ENCODE data around the gene NELFA. TPM values are rescaled to one million over a fixed set of nuclear protein-coding genes. Genes with fewer than 3 reads are reported as not detected.

The NELFA gene
- total and polyA plus RNA-seq, 2 donors (not counting 1 experiment from before 2014, with no cell fraction given) = 7.4 to 15.2 TPM

GRCh38 chr4:2044119-2044485, 35.3 kb upstream of the NELFA start:
- H2AFZ ChIP-seq (ENCODE audit: low read length) = no peak overlapping the region
- no peaks in the 10 kb centered on the region for H3K36me3 ChIP-seq (ENCODE audit: control insufficient read depth, insufficient read depth, low read length)
- no peak overlapping the region for H3K27ac ChIP-seq (ENCODE audit: insufficient read depth, low read length)
- no peak for DNase-seq (ENCODE audit: low read depth in 2 of 2)
- no peak overlapping the region for H3K4me2 ChIP-seq (ENCODE audit: extremely low read depth, insufficient read depth, low read length)
- H3K79me2 ChIP-seq (ENCODE audit: control insufficient read depth, insufficient read depth, low read length) = no peaks in the 10 kb centered on the region
- H4K20me1 ChIP-seq (ENCODE audit: control insufficient read depth, extremely low read depth, insufficient read depth, low read length) = no peaks in the 10 kb centered on the region
- peaks cover 2% of the 10 kb centered on the region for H3K4me1 ChIP-seq (ENCODE audit: control insufficient read depth, extremely low read depth, insufficient read depth, low read length)
- H3K27me3 ChIP-seq (ENCODE audit: control insufficient read depth, insufficient read depth, low read length) = peaks cover 7% of the 10 kb centered on the region
- TF ChIP-seq CTCF (conservative IDR thresholded peaks at IDR 0.05 in 1 of 2, IDR thresholded peaks at IDR 0.05 in 1 of 2; ENCODE audit: low read depth in 1 of 2, low read length in 2 of 2) (no peak), EZH2 (IDR thresholded peaks at IDR 0.05; ENCODE audit: low read length, missing control alignments) (no peak)
- H3K9ac ChIP-seq (ENCODE audit: insufficient read depth, low read length) = no peak overlapping the region
- no peak overlapping the region for H3K4me3 ChIP-seq (replicated peaks in 1 of 4; ENCODE audit: control extremely low read depth in 1 of 4, insufficient read depth in 1 of 4, low read depth in 3 of 4, low read length in 4 of 4)
- no peaks in the 10 kb centered on the region for H3K9me3 ChIP-seq (ENCODE audit: control insufficient read depth, insufficient read depth, low read depth, low read length)

- Histone ChIP-seq H3K4me1 (ENCODE audit: control insufficient read depth, extremely low read depth, insufficient read depth, low read length) (peaks cover 2% of the 10 kb centered on the region), H3K27ac (ENCODE audit: insufficient read depth, low read length) (no peak overlapping the region), H4K20me1 (ENCODE audit: control insufficient read depth, extremely low read depth, insufficient read depth, low read length) (no peaks in the 10 kb centered on the region), H3K9ac (ENCODE audit: insufficient read depth, low read length) (no peak overlapping the region), H3K36me3 (ENCODE audit: control insufficient read depth, insufficient read depth, low read length) (no peaks in the 10 kb centered on the region), H3K4me2 (ENCODE audit: extremely low read depth, insufficient read depth, low read length) (no peak overlapping the region), H3K4me3 (replicated peaks in 1 of 4; ENCODE audit: control extremely low read depth in 1 of 4, insufficient read depth in 1 of 4, low read depth in 3 of 4, low read length in 4 of 4) (no peak overlapping the region), H3K79me2 (ENCODE audit: control insufficient read depth, insufficient read depth, low read length) (no peaks in the 10 kb centered on the region), H2AFZ (ENCODE audit: low read length) (no peak overlapping the region), H3K27me3 (ENCODE audit: control insufficient read depth, insufficient read depth, low read length) (peaks cover 7% of the 10 kb centered on the region), H3K9me3 (ENCODE audit: control insufficient read depth, insufficient read depth, low read depth, low read length) (no peaks in the 10 kb centered on the region)
- DNase-seq (ENCODE audit: low read depth in 2 of 2) = no peak
- TF ChIP-seq CTCF (conservative IDR thresholded peaks at IDR 0.05 in 1 of 2, IDR thresholded peaks at IDR 0.05 in 1 of 2; ENCODE audit: low read depth in 1 of 2, low read length in 2 of 2) = no peak
- no peak for TF ChIP-seq EZH2 (IDR thresholded peaks at IDR 0.05; ENCODE audit: low read length, missing control alignments)
Measured at GRCh38 chr4:2043396-2044118, 34.8 kb upstream of the NELFA start.

- H3K4me3 ChIP-seq (replicated peaks in 1 of 4; ENCODE audit: control extremely low read depth in 1 of 4, insufficient read depth in 1 of 4, low read depth in 3 of 4, low read length in 4 of 4) = peak overlapping the region in 1 of 4 experiments; percentile 78
- H3K4me2 ChIP-seq (ENCODE audit: extremely low read depth, insufficient read depth, low read length) = peak overlapping the region; percentile 15
- H3K9me3 ChIP-seq (ENCODE audit: control insufficient read depth, insufficient read depth, low read depth, low read length) = no peaks in the 10 kb centered on the region
- no peak overlapping the region for H3K9ac ChIP-seq (ENCODE audit: insufficient read depth, low read length)
- peaks cover 2% of the 10 kb centered on the region for H3K4me1 ChIP-seq (ENCODE audit: control insufficient read depth, extremely low read depth, insufficient read depth, low read length)
- peaks cover 7% of the 10 kb centered on the region for H3K27me3 ChIP-seq (ENCODE audit: control insufficient read depth, insufficient read depth, low read length)
- TF ChIP-seq EZH2 (IDR thresholded peaks at IDR 0.05; ENCODE audit: low read length, missing control alignments) = no peak
- no peak for TF ChIP-seq CTCF (conservative IDR thresholded peaks at IDR 0.05 in 1 of 2, IDR thresholded peaks at IDR 0.05 in 1 of 2; ENCODE audit: low read depth in 1 of 2, low read length in 2 of 2)
- H4K20me1 ChIP-seq (ENCODE audit: control insufficient read depth, extremely low read depth, insufficient read depth, low read length) = no peaks in the 10 kb centered on the region
- DNase-seq (ENCODE audit: low read depth in 2 of 2) = no peak
- H2AFZ ChIP-seq (ENCODE audit: low read length) = no peak overlapping the region
- no peaks in the 10 kb centered on the region for H3K79me2 ChIP-seq (ENCODE audit: control insufficient read depth, insufficient read depth, low read length)
- no peak overlapping the region for H3K27ac ChIP-seq (ENCODE audit: insufficient read depth, low read length)
- H3K36me3 ChIP-seq (ENCODE audit: control insufficient read depth, insufficient read depth, low read length) = no peaks in the 10 kb centered on the region
Measured at GRCh38 chr4:2042947-2043395, 34.2 kb upstream of the NELFA start.

Measured in fibroblast of lung (primary cell).